Peyer's patch (tissue), 4 donors: Measurements from ENCODE around the gene SHANK2.

Experiments used
- CTCF ChIP-seq, 6 experiments: fragments of 450-650 bp in 4 of 6; fragments of 200-600 bp in 2 of 6; sonication (generic) in 1 of 6; IDR thresholded peaks; one replicate each; pipeline ENCODE4 v1.5.1; 2017 to 2019; ENCODE audit warnings: antibody characterized with exemption in 6 of 6, mild to moderate bottlenecking in 3 of 6, moderate library complexity in 1 of 6
- POLR2A ChIP-seq, 2 donors: fragments of 450-650 bp; IDR thresholded peaks; one replicate each; pipeline ENCODE4 v1.5.1; 2017; ENCODE audit warnings: antibody characterized with exemption in 2 of 2, mild to moderate bottlenecking in 2 of 2, moderate library complexity in 2 of 2

- TF ChIP-seq CTCF (IDR thresholded peaks at IDR 0.05), result no peak
- no peak for TF ChIP-seq POLR2A (IDR thresholded peaks at IDR 0.05)
These were observed 32.2 kb upstream of the SHANK2 start for GRCh38 chr11:71284525-71285092.
